Omental fat pad (tissue), 4 donors: ENCODE measurements around the gene IL1F10. TPM values are rescaled to one million over a fixed set of nuclear protein-coding genes. Genes with fewer than 3 reads are reported as not detected.

ENCODE experiments used
- ATAC-seq: fragments of 150-250 bp; one replicate; pipeline ENCODE4 v1.9.1; 2016; ENCODE audit warnings: mild to moderate bottlenecking, moderate library complexity; ENCODE audit not compliant: low FRiP score
- DNase-seq: peaks from one replicate; pipeline ENCODE4 v3.0.0-alpha.2; 2019; ENCODE audit warnings: low spot score
- CTCF ChIP-seq, 3 donors: fragments of 450-650 bp; IDR thresholded peaks; one replicate each; pipeline ENCODE4 v1.5.1; 2016 to 2017; ENCODE audit warnings: antibody characterized with exemption in 3 of 3, mild to moderate bottlenecking in 3 of 3, moderate library complexity in 2 of 3
- total RNA-seq, 4 donors: library from RNA; depleted of rRNA; stranded (reverse); fragments of >200 nt; gene quantifications; one replicate each; pipeline ENCODE4 v1.1.0, GENCODE V29; 2016

The IL1F10 gene
- total RNA-seq, 4 donors from 2014 or later = not detected

GRCh38 chr2:113032737-113033136 lies 35.0 kb upstream of the IL1F10 start:
- ATAC-seq = no peak
- DNase-seq = no peak
- no peak for TF ChIP-seq CTCF (IDR thresholded peaks at IDR 0.05)

- no peak for TF ChIP-seq CTCF (IDR thresholded peaks at IDR 0.05)
- no peak for ATAC-seq
- no peak for DNase-seq
Measured at GRCh38 chr2:113034016-113034415, 33.8 kb upstream of the IL1F10 start.

GRCh38 chr2:113036763-113037162 lies 31.0 kb upstream of the IL1F10 start:
- no peak for TF ChIP-seq CTCF (IDR thresholded peaks at IDR 0.05)
- no peak for ATAC-seq
- DNase-seq = no peak

GRCh38 chr2:113038291-113038690 lies 29.5 kb upstream of the IL1F10 start:
- no peak for TF ChIP-seq CTCF (IDR thresholded peaks at IDR 0.05)
- DNase-seq (no peak), ATAC-seq (no peak)

- ATAC-seq (no peak), DNase-seq (no peak)
- no peak for TF ChIP-seq CTCF (IDR thresholded peaks at IDR 0.05)
Measured at GRCh38 chr2:113039158-113039557, 28.6 kb upstream of the IL1F10 start.

GRCh38 chr2:113039719-113040118 lies 28.1 kb upstream of the IL1F10 start:
- ATAC-seq (no peak), DNase-seq (no peak)
- no peak for TF ChIP-seq CTCF (IDR thresholded peaks at IDR 0.05)

- ATAC-seq (no peak), DNase-seq (no peak)
- no peak for TF ChIP-seq CTCF (IDR thresholded peaks at IDR 0.05)
Measured at GRCh38 chr2:113041871-113042270, 25.9 kb upstream of the IL1F10 start.
